ENCODE results near the gene DCUN1D2. TPM values are rescaled to one million over a fixed set of nuclear protein-coding genes. Genes with fewer than 3 reads are reported as not detected.
"Not testable (repeated sequence)": the region's sequence is repeated elsewhere in the genome, so short reads cannot be mapped to it uniquely, and the experiment has no call there.

DCUN1D2 gene
- total RNA-seq, 1 donor = 6.2 TPM

DNA sequence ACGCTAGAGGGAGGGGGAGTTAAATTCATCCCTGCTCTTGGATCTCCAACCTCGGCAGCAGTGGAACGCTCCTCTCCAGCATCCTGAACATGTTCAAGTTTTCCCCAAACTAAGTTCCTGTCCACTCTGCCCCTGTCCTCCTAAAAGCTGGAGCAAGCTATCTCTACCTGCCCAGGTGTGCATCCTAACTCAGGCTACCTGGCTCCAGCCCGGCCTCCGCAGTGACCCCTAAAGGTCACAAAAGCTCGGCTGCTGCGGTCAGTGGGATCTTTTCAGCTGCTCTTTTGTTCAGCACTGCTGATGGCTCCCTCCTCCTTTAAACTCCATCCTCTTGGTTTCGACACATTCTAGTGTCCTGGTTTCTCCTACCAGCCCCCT lies 1.4 kb downstream of the DCUN1D2 start:
- H3K9me3 ChIP-seq (ENCODE audit: low read depth, low read length) = no peaks in the 10 kb centered on the region
- H3K27me3 ChIP-seq (ENCODE audit: insufficient read depth, low read length) = no peaks in the 10 kb centered on the region
- H3K4me1 ChIP-seq (ENCODE audit: insufficient read depth, low read length) = peaks cover 48% of the 10 kb centered on the region
- no peak overlapping the region for H3K4me3 ChIP-seq (ENCODE audit: low read length)

DNA sequence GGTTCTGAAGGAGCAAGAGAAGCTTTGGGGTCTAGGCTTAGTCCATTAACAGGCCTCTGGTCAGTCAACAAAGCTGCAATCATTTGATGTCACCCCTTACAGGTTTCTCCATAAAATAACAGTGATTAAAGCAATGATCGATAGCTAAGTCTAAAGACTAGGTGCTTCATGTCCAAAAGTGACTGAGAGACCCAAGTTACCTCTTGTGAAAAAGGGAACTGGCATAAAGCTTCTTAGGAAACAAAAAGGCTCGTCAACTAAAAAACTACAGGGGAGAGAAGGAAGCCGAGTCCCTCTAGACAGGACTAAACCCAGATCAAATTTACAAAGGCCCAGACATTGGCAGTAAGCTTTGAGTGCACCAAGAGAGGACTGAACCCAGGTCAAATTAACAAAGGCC lies 2.2 kb downstream of the DCUN1D2 start:
- Histone ChIP-seq H3K4me3 (ENCODE audit: low read length) (no peak overlapping the region), H3K4me1 (ENCODE audit: insufficient read depth, low read length) (peaks cover 39% of the 10 kb centered on the region), H3K27me3 (ENCODE audit: insufficient read depth, low read length) (no peaks in the 10 kb centered on the region), H3K9me3 (ENCODE audit: low read depth, low read length) (no peaks in the 10 kb centered on the region)

- no peaks in the 10 kb centered on the region for H3K27me3 ChIP-seq (ENCODE audit: insufficient read depth, low read length)
- H3K4me1 ChIP-seq (ENCODE audit: insufficient read depth, low read length) = peaks cover 26% of the 10 kb centered on the region
- no peaks in the 10 kb centered on the region for H3K9me3 ChIP-seq (ENCODE audit: low read depth, low read length)
- H3K4me3 ChIP-seq (ENCODE audit: low read length) = no peak overlapping the region
These were observed 3.8 kb downstream of the DCUN1D2 start for GRCh38 chr13:113486698-113487097.

- Histone ChIP-seq H3K4me3 (ENCODE audit: low read length) (no peak overlapping the region), H3K27me3 (ENCODE audit: insufficient read depth, low read length) (no peaks in the 10 kb centered on the region), H3K9me3 (ENCODE audit: low read depth, low read length) (no peaks in the 10 kb centered on the region), H3K4me1 (ENCODE audit: insufficient read depth, low read length) (peaks cover 21% of the 10 kb centered on the region)
These were observed 5.0 kb downstream of the DCUN1D2 start for GRCh38 chr13:113485545-113485944.

DNA sequence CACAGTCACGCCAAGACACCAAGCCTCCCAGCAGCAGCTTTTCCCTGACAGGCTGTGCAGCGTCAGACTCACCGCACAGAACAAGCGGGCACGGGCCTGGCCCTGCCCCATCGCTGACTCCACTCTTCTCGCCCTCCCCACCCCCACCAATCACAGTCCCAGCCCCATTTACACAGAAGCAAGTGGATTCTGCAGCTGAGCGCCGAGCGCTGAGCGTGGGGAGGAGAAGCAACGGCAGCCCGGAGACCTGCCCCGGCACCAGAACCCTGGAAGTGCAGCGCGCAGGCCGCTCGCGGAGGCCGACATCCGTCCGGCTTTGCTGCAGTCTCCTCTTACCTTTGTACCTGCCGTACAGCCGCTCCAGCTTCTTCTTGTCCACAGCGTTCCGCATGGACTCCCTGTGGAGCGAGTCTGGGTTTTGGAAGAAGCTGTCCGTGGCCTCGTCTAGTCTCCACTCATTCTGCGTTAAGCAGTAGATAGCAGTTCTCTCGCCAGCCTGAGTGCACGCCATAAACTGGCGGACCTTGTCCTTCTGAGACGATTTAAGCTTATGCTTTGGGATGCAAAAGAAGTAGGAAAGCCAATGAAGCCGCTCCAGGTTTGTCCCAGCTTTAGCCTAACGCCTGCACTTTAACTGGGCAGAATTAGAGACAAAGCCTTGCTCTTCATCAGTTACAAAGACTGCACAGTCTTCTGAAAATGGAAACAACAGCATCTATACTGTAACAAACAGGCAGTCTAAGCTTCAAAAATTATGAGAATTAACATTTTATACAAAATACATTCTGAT lies 6.8 kb downstream of the DCUN1D2 start:
- H3K4me1 ChIP-seq (ENCODE audit: insufficient read depth, low read length) = peaks cover 8% of the 10 kb centered on the region
- no peak overlapping the region for H3K4me3 ChIP-seq (ENCODE audit: low read length)
- H3K9me3 ChIP-seq (ENCODE audit: low read depth, low read length) = no peaks in the 10 kb centered on the region
- H3K27me3 ChIP-seq (ENCODE audit: insufficient read depth, low read length) = no peaks in the 10 kb centered on the region

- Histone ChIP-seq H3K27me3 (ENCODE audit: insufficient read depth, low read length) (no peaks in the 10 kb centered on the region), H3K9me3 (ENCODE audit: low read depth, low read length) (no peaks in the 10 kb centered on the region), H3K4me3 (ENCODE audit: low read length) (no peak overlapping the region), H3K4me1 (ENCODE audit: insufficient read depth, low read length) (peaks cover 1% of the 10 kb centered on the region)
These were observed 7.4 kb downstream of the DCUN1D2 start for GRCh38 chr13:113483081-113483480.

DNA sequence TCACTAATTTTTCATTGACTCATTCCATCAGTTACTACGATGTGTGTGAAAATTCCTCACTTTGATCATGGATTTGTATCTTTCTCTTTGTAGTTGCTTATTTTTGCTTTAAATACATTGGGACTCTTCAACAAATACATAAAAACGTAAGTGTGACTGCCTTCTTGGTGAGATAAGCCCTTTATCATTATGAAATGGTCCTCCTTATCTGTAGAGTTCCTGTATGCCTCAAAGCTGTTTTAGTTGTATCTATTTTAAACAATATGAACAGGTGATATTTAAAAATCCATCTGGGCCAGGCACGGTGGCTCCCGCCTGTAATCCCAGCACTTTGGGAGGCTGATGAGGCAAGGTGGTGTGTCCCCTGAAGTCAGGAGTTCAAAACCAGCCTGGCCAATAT lies 11.3 kb downstream of the DCUN1D2 start:
- Histone ChIP-seq H3K4me3 (ENCODE audit: low read length) (no peak overlapping the region), H3K27me3 (ENCODE audit: insufficient read depth, low read length) (no peaks in the 10 kb centered on the region), H3K4me1 (ENCODE audit: insufficient read depth, low read length) (peaks cover 6% of the 10 kb centered on the region), H3K9me3 (ENCODE audit: low read depth, low read length) (no peaks in the 10 kb centered on the region)

DNA sequence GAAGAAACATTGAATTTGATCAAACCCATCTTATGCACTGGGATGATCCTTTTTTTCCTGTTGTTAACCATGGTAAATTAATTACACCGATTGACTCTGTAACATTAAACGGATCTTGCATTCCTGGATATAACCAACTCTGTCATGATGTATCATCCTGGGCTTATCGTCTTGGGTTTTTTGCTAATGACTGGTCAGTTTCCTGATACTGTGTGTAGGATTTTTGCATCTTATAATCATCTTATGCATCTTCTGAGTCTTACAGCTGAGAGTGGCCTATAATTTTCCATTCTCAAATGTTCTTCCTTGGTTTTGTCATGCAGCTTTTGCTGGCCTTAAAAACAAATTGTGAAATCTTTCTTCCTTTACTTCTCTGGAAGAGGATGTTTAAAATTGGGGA lies 12.8 kb downstream of the DCUN1D2 start:
- Histone ChIP-seq H3K4me3 (ENCODE audit: low read length) (no peak overlapping the region), H3K9me3 (ENCODE audit: low read depth, low read length) (no peaks in the 10 kb centered on the region), H3K4me1 (ENCODE audit: insufficient read depth, low read length) (peaks cover 11% of the 10 kb centered on the region), H3K27me3 (ENCODE audit: insufficient read depth, low read length) (no peaks in the 10 kb centered on the region)

DNA sequence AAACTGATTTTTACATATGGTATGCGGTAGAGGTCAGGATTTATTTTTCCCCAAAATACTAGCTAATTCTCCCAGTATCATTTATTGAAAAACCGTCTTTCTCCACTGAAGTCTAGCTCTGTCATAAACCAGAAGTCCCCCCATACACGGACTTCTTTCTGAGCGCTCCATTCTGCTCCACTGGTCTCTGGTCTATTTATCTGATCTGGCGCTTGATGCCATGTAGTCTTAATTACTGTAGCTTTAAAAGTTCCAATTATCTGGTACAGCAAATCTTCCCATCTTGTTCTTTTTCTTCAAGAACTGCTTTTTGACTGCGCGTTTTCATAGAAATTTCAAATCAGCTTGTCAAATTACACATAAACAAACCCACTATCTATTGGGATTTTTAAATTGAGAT lies 13.7 kb downstream of the DCUN1D2 start:
- H3K4me1 ChIP-seq (ENCODE audit: insufficient read depth, low read length) = peaks cover 11% of the 10 kb centered on the region
- H3K27me3 ChIP-seq (ENCODE audit: insufficient read depth, low read length) = no peaks in the 10 kb centered on the region
- no peak overlapping the region for H3K4me3 ChIP-seq (ENCODE audit: low read length)
- no peaks in the 10 kb centered on the region for H3K9me3 ChIP-seq (ENCODE audit: low read depth, low read length)

GRCh38 chr13:113475911-113476310 lies 14.6 kb downstream of the DCUN1D2 start:
- H3K4me1 ChIP-seq (ENCODE audit: insufficient read depth, low read length) = peaks cover 11% of the 10 kb centered on the region
- no peaks in the 10 kb centered on the region for H3K9me3 ChIP-seq (ENCODE audit: low read depth, low read length)
- no peak overlapping the region for H3K4me3 ChIP-seq (ENCODE audit: low read length)
- H3K27me3 ChIP-seq (ENCODE audit: insufficient read depth, low read length) = no peaks in the 10 kb centered on the region

DNA sequence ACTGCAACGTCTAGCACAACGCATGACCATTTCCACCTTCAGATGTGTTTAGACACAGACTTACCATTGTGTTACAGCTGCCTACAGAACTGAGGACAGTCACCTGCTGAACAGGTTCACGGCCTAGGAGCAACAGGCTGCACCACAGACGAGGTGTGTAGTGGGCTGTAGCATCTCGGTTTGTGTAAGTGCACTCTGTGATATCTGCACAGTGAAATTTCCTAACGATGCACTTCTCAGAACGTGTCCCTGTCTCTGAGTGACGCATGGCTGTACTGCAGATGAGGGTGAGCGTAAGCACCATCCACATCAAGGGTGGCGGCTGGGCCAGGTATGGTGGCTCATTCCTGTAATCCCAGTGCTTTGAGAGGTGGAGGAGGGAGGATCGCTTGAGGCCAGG lies 15.2 kb downstream of the DCUN1D2 start:
- H3K9me3 ChIP-seq (ENCODE audit: low read depth, low read length) = no peaks in the 10 kb centered on the region
- H3K4me1 ChIP-seq (ENCODE audit: insufficient read depth, low read length) = peaks cover 11% of the 10 kb centered on the region
- no peak overlapping the region for H3K4me3 ChIP-seq (ENCODE audit: low read length)
- no peaks in the 10 kb centered on the region for H3K27me3 ChIP-seq (ENCODE audit: insufficient read depth, low read length)

DNA sequence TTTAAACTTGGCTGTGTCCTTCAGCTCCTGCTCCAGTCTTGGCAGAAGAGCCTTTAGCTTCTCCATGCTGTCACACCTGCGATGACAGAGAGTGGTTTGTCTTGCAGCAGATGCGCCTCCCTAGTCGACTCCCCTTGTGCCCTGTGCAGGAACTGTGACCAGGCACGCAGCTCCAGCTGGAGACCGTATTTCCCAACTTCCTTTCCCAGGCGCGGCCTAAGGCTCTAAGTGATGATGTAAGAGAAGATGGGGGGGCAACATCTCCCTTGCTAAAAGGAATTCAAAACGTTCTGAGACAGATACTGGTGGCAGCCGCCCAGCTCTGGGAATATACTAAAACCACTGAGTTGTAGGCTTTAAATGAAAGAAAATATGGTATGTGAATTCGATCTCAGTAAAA lies 16.3 kb downstream of the DCUN1D2 start:
- Histone ChIP-seq H3K27me3 (ENCODE audit: insufficient read depth, low read length) (no peaks in the 10 kb centered on the region), H3K4me1 (ENCODE audit: insufficient read depth, low read length) (peaks cover 11% of the 10 kb centered on the region), H3K9me3 (ENCODE audit: low read depth, low read length) (no peaks in the 10 kb centered on the region), H3K4me3 (ENCODE audit: low read length) (no peak overlapping the region)

GRCh38 chr13:113472355-113473025 lies 18.0 kb downstream of the DCUN1D2 start:
- H3K4me3 ChIP-seq (ENCODE audit: low read length) = no peak overlapping the region

GRCh38 chr13:113471844-113472243 lies 18.7 kb downstream of the DCUN1D2 start:
- Histone ChIP-seq H3K4me3 (ENCODE audit: low read length) (no peak overlapping the region), H3K9me3 (ENCODE audit: low read depth, low read length) (no peaks in the 10 kb centered on the region), H3K27me3 (ENCODE audit: insufficient read depth, low read length) (no peaks in the 10 kb centered on the region), H3K4me1 (ENCODE audit: insufficient read depth, low read length) (peaks cover 11% of the 10 kb centered on the region)

More at GRCh38 chr13:113472355-113473025, 18.0 kb downstream of the DCUN1D2 start:
- no peaks in the 10 kb centered on the region for H3K9me3 ChIP-seq (ENCODE audit: low read depth, low read length)
- no peaks in the 10 kb centered on the region for H3K27me3 ChIP-seq (ENCODE audit: insufficient read depth, low read length)
- H3K4me1 ChIP-seq (ENCODE audit: insufficient read depth, low read length) = peaks cover 11% of the 10 kb centered on the region

DNA sequence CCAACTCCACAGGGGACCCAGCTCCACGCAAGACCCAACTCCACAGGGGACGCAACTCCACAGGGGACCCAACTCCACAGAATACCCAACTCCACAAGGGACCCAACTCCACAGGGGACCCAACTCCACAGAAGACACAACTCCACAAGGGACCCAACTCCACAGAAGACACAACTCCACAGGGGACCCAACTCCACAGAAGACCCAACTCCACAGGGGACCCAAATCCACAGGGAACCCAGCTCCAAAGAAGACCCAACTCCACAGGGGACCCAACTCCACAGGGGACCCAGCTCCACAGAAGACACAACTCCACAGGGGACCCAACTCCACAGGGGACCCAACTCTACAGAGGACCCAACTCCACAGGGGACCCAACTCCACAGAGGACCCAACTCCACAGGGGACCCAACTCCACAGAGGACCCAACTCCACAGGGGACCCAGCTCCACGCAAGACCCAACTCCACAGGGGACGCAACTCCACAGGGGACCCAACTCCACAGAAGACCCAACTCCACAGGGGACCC lies 19.8 kb downstream of the DCUN1D2 start:
- not testable (repeated sequence) for H3K27me3 ChIP-seq (ENCODE audit: insufficient read depth, low read length); H3K4me3 ChIP-seq (ENCODE audit: low read length); H3K9me3 ChIP-seq (ENCODE audit: low read depth, low read length)
- peaks cover 11% of the 10 kb centered on the region for H3K4me1 ChIP-seq (ENCODE audit: insufficient read depth, low read length)
